Inflammatory macrophage treated with lipopolysaccharide for 4 hours (primary cell): ENCODE measurements around the gene POU2AF2.
A peak's percentile ranks its signal among the peaks of the same experiment; 100 is the strongest.
"Not testable (repeated sequence)": the region's sequence is repeated elsewhere in the genome, so short reads cannot be mapped to it uniquely, and the experiment has no call there.

Experiments
- DNase-seq: peaks from one replicate; pipeline ENCODE4 v3.0.0-alpha.2; 2020

Gene POU2AF2

DNA sequence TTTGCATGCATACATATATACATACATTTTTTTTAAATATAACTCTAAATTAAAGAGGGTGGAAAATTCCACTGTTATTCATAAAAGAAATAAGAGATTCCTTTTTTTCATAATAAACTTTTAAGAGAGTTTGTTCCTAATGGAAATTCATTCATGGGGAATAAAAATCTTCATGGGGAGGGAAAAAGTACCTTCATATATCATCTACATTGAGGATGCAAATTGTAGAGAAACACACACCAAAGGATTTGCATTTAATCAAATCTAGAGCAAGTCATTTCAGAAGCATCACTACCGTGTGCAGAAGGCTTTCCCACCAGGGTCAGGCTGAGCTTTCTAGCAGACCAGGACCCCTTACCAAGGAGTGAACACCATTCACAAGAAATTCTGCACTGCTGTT is at the start of gene POU2AF2:
Gene POU2AF2 (plus strand): TSS at position 301 of the 400 bp plus-strand sequence. CDS start 129 bp downstream, outside the sequence.
- DNase-seq, result no peak

DNA sequence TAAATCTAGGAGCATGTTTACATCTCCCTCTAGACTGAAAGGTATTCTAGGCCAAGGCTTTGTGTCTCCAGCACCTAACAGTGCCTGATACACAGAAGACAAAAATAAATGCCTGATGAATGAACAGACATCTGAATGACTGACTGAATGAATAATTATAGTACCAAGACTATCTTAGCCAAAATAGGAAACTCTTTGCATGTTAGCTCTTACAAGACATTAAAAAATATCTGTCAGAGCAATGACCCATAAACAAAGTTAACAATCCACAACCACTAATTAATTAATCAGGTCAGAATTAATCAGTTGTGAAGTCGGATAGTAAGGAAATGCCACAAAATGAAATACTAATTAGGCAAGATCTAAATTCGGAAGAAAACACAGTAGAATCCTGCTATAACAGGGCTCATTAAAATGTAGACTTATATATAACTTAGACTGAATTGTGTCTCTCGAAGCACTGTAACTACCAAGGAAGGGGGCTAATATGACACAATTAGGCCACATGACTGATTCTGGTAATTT is 45.5 kb upstream of the POU2AF2 start:
- no peak for DNase-seq

DNA sequence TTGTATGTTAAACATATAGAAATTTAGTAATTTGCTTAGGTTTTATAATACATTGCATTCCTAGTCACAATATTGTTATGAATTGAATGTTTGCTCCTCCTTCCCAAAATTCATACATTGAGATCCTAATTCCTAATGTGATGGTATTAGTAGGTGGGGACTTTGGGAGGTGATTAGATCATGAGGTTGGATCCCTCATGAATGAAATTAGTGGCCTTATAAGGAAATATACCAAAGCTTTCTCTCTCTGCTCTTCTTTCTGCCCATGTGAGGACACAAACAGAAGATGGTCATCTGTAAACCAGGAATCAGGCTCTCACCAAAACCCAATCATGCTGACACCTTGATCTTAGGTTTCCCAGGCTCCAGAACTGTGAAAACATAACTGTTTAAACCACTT is 41.3 kb upstream of the POU2AF2 start:
- no peak for DNase-seq

- no peak for DNase-seq
Measured at GRCh38 chr11:111205632-111206385, 39.7 kb upstream of the POU2AF2 start.

DNA sequence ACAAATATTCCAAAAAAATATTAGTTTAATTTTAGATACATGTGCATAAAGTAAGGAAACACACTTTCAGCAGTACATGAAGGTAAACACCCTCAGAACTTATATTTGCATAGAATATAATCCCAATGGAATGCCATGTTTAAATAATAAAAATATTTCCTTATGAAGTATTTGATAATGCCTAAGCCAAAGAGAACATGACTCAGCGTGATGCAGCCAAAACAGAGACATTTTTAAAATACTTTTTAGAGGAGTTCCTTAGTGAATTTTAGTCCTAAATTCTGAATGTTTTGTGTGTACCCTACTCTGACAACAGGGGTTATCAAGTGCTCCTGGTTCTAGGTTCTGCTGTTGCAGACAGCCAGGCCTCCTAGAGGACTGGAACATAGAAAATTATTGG is 39.1 kb upstream of the POU2AF2 start:
- DNase-seq, result no peak

DNA sequence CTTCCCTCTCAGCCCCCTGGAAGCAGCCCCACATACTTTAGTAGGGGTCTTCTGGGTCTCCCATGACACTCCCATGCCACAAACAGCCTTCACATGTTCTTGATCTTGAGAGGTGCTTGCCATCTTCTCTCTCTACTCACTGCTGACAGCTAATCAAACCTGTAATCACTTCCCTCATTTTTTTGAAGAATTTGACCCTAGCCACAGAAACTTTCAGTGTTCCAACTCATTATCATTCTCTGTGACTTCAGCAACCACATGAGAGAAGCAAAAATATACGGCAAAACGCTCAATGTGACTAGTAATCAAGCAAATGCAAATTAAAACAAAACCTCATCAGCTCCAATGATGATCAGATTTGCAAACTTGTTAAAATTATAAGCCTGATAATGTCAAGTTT is 38.3 kb upstream of the POU2AF2 start:
- no peak for DNase-seq

GRCh38 chr11:111209543-111210355 is 35.8 kb upstream of the POU2AF2 start:
- no peak for DNase-seq

DNA sequence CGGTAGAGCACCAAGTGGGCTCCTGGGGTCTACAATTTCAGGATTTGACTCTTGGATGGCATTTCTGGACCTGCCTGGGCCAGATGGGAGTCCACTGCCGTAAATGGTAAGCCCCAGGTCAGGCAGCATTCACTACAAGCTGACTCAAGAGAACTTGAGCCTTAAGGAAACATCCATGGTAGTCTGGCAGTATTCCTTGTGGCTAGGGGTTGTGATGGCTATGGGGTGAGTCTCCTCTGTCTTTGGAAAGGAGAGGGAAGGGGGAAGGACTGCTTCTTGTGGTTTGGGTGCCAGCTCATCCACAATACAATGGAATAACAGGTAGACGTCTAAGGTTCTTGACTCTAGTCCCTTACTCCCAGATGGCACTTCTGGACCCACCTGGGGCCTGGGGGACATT is 32.3 kb upstream of the POU2AF2 start:
- DNase-seq, result no peak

DNA sequence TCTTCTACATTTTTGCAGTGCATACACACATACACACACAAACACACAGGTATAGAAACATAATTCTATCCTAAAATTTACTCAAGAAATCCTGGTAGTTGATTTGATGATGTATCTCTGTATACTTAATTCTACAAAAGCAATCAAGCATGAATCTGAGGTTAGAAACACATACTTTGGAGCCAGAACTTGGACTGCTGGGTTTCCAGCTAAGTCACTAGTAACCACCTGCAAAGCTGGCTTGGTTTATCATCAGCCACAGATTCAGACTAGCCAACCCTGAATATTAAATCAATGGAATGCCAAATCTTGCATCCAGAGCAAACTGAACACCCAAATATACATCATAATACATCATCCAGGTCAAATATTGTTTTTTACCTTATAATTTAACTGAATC is 24.8 kb upstream of the POU2AF2 start:
- DNase-seq, result no peak

- DNase-seq, result no peak
Measured at GRCh38 chr11:111221208-111221607, 24.3 kb upstream of the POU2AF2 start.

DNA sequence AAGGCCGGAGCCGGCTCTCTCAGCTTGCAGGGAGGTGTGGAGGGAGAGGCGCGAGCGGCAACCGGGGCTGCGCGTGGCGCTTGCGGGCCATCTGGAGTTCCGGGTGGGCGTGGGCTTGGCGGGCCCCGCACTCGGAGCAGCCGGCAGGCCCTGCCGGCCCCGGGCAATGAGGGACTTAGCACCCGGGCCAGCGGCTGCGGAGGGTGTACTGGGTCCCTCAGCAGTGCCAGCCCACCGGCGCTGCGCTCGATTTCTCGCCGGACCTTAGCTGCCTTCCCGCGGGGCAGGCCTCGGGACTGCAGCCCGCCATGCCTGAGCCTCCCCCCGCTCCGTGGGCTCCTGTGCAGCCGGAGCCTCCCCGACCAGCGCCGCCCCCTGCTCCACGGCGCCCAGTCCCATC is 23.6 kb upstream of the POU2AF2 start:
- DNase-seq, result not testable (repeated sequence)

DNA sequence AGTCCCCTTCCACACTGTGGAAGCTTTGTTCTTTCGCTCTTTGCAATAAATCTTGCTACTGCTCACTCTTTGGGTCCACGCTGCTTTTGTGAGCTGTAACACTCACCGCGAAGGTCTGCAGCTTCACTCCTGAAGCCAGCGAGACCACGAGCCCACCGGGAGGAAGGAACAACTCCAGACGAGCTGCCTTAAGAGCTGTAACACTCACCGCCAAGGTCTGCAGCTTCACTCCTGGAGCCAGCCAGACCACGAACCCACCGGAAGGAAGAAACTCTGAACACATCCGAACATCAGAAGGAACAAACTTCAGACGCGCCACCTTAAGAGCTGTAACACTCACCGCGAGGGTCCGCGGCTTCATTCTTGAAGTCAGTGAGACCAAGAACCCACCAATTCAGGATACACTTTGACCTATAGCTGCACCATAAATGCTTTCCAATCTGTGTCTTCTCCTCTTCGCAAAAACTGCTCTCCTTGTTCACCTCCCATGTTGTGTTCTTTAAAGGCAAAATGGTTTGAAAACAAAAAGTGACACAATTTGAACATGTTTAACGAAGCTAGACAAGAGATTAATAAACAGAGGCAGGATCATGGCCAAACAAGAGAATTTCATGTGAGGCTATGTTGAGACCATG is 22.6 kb upstream of the POU2AF2 start:
- DNase-seq, result not testable (repeated sequence)

DNA sequence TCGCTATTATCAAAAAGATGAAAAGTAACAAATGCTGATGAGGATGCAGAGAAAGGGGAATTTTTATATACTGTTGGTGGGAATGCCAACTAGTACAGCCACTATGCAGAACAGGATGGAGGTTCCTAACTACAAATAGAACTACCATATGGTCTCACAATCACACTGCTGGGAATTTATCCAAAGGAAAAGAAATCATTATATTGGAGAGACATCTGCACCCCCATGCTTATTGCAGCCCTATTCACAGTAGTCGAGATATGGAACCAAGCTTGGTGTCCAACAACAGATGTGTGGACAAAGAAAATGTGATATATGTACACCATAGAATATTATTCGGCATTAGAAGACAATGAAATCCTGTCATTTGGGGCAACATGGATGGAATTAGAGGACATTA is 19.6 kb upstream of the POU2AF2 start:
- DNase-seq, result no peak

DNA sequence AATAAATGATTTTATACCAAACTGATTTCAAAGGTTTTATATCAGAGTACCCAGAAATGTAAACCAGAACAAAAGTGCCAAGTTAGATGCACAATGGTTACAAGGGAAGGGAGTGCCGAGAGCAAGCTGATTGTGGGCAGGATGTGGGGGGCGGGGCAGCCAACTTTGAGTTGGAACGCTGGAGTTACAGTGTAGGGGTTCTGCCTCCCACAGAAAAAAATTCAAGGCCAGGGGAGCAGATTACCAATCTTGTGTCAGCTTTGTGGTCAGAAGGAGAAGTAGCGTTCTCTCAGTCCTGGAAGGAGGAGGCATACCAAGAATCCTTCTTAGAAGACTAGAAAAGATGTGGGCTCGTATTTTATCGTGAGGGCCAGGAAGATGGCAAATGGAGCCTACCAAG is 15.9 kb upstream of the POU2AF2 start:
- peak; percentile 25 for DNase-seq

DNA sequence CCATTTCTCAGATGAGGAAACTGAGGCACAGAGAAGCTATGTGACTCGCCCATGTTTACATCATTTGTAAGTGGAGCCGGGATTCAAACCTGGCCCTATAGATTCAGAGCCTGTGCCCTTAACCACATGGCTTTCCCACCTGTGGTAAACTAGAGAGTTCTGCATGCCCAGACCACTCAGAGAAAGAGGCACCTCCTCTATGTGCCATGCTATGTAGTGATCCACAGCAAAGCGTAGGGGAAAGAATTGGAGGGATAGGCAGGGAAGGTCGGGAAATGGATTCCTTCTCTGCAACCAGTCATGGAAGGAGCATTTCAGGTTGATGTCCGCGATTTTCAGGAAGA is 15.4 kb upstream of the POU2AF2 start:
- DNase-seq, result no peak

- no peak for DNase-seq
Measured at GRCh38 chr11:111231836-111232235, 13.7 kb upstream of the POU2AF2 start.

- no peak for DNase-seq
Measured at GRCh38 chr11:111236383-111236782, 9.1 kb upstream of the POU2AF2 start.

DNA sequence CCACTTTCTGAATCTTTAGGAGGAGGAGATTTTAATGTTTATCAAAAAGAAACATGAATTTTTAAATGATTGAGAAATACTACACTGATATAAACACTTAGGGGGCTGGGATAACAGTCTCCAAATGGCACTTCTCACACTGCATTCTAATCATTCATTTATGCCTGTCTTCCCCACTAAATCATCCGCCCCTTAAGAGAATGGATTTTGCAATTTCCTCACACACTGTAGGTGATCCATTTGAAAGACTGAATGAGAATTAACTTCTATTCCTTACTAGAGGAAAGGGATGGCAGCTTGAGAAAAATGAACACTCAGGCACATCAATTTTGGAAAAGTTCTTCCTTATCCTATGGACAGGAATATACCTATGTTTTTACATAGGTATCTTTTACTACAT is 7.6 kb upstream of the POU2AF2 start:
- DNase-seq, result no peak

GRCh38 chr11:111246956-111247355 is 1.4 kb downstream of the POU2AF2 start:
- no peak for DNase-seq

DNA sequence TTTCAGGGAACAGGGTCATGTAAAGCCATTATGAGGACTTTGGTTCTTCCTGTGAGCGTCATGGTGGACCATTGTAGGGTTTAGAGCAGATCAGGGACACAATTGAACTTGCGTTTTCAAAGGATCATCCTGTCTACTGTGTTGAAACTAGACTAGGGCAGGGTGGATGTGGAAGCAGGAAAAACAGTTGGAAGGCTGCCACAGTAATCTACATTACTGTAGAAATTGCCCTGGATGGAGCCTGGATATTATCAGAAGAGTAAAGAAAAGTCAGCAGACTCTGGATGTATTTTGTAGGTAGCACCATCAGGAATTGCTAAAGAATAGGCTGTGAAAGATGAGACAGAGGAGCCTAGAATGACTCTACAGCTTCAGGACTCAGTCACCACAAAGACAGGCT is 5.4 kb downstream of the POU2AF2 start:
- DNase-seq, result no peak

DNA sequence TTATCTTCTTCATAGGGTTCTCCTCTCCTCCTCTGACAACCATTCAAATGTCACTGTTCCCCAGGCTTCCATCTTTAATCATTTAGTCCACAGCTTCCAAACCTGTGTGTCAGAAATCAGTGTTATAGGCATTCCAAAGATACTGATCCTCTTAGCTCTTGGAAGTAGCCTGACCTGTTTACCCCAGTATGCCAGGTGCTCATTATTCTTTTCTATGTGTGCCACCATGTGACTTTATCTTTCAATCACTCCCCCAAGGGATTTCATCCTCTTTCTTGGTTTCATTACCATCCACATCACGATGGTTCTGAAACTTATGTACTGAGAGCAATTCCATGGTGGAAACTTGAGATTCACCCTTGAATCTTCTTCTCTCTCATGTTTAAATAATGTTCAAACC is 7.6 kb downstream of the POU2AF2 start:
- no peak for DNase-seq

DNA sequence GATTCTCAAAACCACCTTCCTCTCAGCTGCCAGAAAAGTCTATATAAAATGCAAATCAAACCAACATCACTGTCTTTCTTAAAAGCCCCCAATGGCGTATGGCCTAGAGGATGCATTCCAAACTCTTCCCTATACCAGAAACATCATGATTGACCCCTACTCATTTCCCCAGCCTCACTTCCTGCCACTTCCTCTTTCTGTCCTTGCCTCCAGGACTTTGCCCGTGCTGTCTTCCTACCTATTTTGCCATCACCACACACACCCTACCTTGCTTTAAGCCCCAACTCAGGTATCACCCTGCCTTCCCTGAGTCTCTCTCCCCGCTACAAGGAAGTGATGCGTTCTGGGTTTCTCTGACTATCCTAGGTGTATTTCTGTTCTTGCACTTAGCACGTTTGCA is 8.1 kb downstream of the POU2AF2 start:
- no peak for DNase-seq

- DNase-seq, result no peak
Measured at GRCh38 chr11:111258046-111258445, 12.5 kb downstream of the POU2AF2 start.

DNA sequence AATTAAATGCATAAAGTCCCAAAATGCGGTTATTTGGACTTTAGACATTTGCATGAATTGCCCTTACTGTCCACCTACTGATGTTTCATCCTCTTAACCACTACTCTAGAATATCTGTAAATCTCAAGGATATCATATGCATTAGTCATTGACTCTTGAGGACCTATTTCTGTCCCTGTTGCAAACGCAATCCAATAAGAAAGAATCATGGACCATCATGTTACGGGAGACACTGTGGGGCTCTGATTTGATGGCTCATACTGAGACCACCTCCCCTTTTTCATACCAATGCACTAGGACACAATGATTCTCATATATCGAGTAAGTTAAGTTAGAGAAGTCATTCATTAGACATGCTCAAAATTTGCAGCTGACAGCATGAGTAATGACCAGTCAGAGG is 14.4 kb downstream of the POU2AF2 start:
- no peak for DNase-seq
